LNCaP clone FGC (cell line): Measurements from ENCODE around the gene PCSK2.

Experiments used
- DNase-seq: peaks from one replicate; pipeline ENCODE4 v3.0.0-alpha.2; 2011; ENCODE audit warnings: low read depth
- H3K4me3 ChIP-seq: 2 replicates; pipeline ENCODE4 v1.5.1; 2011; ENCODE audit warnings: mild to moderate bottlenecking, low read depth, low read length, control low read depth
- TF ChIP-seq, protein P1 (sequence below): IDR thresholded peaks from 2 replicates; pipeline ENCODE4 v1.5.1; 2012; ENCODE audit warnings: mild to moderate bottlenecking; ENCODE audit not compliant: control insufficient read depth, insufficient read depth; ENCODE audit errors: extremely low read depth

Gene PCSK2

DNA sequence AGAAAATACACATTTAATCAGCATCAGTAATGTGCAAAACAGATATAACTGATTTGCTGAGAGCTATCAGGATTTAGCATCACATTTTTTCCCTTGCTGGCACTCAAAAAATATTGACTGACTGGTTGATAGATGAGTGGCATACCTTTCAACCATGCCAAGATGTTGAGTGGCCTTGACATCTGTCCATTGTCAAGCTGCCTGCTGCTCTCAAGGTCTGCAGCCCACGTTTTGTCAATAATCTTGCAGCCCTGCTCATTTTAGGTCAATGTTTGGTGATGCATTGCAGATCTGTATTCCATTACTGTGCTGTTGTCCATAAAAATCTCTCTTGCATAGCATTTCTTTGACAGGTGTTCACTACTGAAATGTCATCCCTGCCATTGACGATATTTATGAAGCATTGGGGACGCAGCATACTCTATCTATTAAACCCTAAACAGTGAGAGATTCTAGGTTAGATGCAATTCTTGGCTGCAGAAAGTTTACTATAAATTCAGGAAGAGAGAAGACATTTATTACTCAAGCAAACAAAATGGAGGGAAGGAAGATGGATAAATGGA lies 192.7 kb downstream of the PCSK2 start:
- TF ChIP-seq, protein P1, sequence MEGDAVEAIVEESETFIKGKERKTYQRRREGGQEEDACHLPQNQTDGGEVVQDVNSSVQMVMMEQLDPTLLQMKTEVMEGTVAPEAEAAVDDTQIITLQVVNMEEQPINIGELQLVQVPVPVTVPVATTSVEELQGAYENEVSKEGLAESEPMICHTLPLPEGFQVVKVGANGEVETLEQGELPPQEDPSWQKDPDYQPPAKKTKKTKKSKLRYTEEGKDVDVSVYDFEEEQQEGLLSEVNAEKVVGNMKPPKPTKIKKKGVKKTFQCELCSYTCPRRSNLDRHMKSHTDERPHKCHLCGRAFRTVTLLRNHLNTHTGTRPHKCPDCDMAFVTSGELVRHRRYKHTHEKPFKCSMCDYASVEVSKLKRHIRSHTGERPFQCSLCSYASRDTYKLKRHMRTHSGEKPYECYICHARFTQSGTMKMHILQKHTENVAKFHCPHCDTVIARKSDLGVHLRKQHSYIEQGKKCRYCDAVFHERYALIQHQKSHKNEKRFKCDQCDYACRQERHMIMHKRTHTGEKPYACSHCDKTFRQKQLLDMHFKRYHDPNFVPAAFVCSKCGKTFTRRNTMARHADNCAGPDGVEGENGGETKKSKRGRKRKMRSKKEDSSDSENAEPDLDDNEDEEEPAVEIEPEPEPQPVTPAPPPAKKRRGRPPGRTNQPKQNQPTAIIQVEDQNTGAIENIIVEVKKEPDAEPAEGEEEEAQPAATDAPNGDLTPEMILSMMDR = no peak
- DNase-seq = no peak
- no peak overlapping the region for H3K4me3 ChIP-seq

GRCh38 chr20:17421493-17421892 lies 194.7 kb downstream of the PCSK2 start:
- no peak for DNase-seq
- H3K4me3 ChIP-seq = no peak overlapping the region
- TF ChIP-seq, protein P1 = no peak

DNA sequence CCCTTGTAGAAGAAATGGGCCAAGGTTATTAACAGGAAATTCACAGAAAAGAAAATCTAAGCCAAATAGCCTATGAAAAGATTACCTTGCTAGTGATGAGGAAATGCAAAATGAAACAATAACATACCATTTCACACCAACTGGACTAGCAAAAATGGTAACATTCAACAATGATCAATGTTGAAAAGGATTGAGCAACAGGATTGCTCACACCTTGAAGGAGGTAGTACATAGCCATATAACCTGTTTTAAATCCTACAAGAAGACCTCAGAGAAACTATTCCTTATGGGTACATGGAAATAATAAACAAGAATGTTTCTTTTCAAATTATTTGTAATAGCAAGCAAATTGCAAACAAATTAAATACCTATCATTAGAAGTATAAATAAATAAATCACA lies 196.9 kb downstream of the PCSK2 start:
- no peak for DNase-seq
- no peak overlapping the region for H3K4me3 ChIP-seq
- TF ChIP-seq, protein P1 = no peak

DNA sequence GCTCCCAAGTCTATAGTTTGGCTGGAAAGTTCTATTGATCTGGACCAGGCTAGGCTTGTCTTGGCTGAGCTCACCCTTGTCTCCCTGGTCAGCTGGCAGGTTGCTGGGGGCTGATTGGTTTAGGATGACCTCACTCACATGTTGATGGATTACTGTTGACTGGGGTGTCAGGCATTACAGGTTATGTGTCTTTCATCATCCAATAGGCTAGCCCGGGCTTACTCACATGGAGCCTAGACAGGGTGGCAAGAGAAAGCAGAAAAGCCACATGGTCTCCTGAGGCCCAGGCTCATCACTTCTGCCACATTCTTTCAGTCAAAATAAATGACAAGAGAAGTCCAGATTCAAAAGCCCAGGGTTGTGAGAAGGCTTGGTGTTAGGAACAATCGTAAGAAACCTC lies 200.8 kb downstream of the PCSK2 start:
- no peak for DNase-seq
- TF ChIP-seq, protein P1 = no peak
- H3K4me3 ChIP-seq = no peak overlapping the region

GRCh38 chr20:17430125-17430950 lies 203.5 kb downstream of the PCSK2 start:
- TF ChIP-seq, protein P1 = no peak
- DNase-seq = no peak
- no peak overlapping the region for H3K4me3 ChIP-seq

DNA sequence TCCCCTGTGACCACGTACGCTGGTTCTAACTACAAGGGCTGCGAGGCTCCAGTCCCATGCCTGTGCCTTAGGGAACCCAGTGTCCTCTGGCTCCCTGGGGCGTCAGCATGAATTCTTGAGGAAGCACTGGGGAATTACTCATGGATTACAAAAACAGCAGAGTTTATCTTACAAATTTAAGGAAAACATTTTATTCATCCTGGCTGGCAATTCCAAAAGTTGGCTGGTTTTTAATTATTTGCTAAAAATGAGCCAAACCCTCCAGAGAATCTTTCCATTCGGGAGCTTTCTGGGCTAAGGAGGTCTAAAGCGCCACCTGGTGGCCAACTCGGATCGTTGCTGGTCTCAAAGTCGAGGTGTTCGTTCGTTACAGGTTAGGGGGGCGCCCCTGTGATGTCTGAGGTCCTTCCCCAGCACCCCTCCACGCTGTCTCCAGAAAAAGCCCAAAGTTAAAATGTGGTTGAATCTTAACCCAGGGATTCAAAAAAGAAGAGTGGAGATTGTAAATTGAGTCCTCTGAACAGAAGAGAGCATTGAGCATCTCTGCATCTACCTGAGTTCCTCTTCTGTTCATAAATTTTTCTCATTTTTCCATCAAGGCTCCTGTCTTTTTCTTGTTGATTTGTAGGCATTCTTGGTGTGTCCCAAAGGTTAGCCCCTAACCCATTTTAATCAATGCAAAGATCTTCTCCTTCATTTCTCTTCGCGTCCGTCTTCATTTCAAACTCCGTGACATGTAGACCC lies 205.0 kb downstream of the PCSK2 start:
- no peak for DNase-seq
- TF ChIP-seq, protein P1 = peak; percentile 71
- H3K4me3 ChIP-seq = no peak overlapping the region
